Liver (tissue), 2 donors: ENCODE data around the gene SBK2.

ENCODE experiments used
- RAD21 ChIP-seq, 2 donors: IDR thresholded peaks; 2 replicates each; pipeline ENCODE4 v1.6.1; 2016; ENCODE audit warnings: antibody characterized with exemption in 2 of 2, mild to moderate bottlenecking in 2 of 2
- TF ChIP-seq, protein P1 (sequence below): IDR thresholded peaks from 2 replicates; pipeline ENCODE4 v1.6.1; 2016; ENCODE audit warnings: antibody characterized with exemption
- donor health status: healthy.

GRCh38 chr19:55581145-55581822 lies 44.4 kb upstream of the SBK2 start:
- TF ChIP-seq RAD21 (IDR thresholded peaks at IDR 0.05) = no peak
- TF ChIP-seq, protein P1, sequence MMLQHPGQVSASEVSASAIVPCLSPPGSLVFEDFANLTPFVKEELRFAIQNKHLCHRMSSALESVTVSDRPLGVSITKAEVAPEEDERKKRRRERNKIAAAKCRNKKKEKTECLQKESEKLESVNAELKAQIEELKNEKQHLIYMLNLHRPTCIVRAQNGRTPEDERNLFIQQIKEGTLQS = no peak
